Nephron (organoid): Measurements from ENCODE around the gene PACS1.

Experiments used
- H3K27ac Mint-ChIP-seq, 3 experiments: 2 replicates each; pipeline ENCODE4 v1.8.0; 2020; ENCODE audit warnings: mixed read lengths in 3 of 3, mild to moderate bottlenecking in 2 of 3, moderate library complexity in 1 of 3
- H3K27me3 Mint-ChIP-seq: 2 replicates; pipeline ENCODE4 v1.8.0; 2021; ENCODE audit warnings: low read depth, mild to moderate bottlenecking, moderate library complexity, mixed read lengths
- H3K36me3 Mint-ChIP-seq: 2 replicates; pipeline ENCODE4 v1.8.0; 2020; ENCODE audit warnings: low read depth, mixed read lengths
- H3K4me1 Mint-ChIP-seq: 2 replicates; pipeline ENCODE4 v1.8.0; 2020; ENCODE audit warnings: mixed read lengths
- H3K4me3 Mint-ChIP-seq, 3 experiments: 2 replicates each; pipeline ENCODE4 v1.8.0; 2020; ENCODE audit warnings: mild to moderate bottlenecking in 3 of 3, mixed read lengths in 3 of 3, moderate library complexity in 2 of 3
- H3K9me3 Mint-ChIP-seq: 2 replicates; pipeline ENCODE4 v1.8.0; 2020; ENCODE audit warnings: mixed read lengths
- CTCF ChIP-seq, 3 experiments: fragments of 200-600 bp; sonication (generic); IDR thresholded peaks; one replicate each; pipeline ENCODE4 v1.5.0; 2021; ENCODE audit warnings: antibody characterized with exemption in 3 of 3; ENCODE audit not compliant: unreplicated experiment in 3 of 3

The PACS1 gene

DNA sequence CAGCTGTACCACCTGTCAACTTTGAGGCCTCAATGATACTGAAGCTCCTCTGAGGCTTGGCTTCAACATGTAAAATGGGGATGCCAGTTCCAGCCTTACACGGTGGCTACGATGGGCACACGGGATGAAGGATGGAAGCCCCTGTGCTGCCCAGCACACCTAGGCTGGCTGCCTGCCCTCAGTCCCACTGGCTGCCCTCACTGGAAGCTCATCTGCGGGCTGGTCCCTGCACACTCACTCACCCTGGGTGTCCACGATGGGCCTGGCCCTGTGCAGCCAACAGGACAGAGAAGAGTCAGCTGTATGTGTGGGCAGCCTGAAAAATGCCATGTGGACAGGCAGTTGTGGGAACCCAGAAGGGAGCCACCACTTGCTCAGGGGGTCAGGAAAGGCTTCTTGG, 216.6 kb downstream of the PACS1 start:
- no peak for TF ChIP-seq CTCF (IDR thresholded peaks at IDR 0.05; ENCODE audit: unreplicated experiment in 3 of 3)
- peaks cover 26% of the 10 kb centered on the region for H3K27me3 Mint-ChIP-seq
- peak overlapping the region in 1 of 3 experiments; percentile 26 for H3K27ac Mint-ChIP-seq
- no peaks in the 10 kb centered on the region for H3K9me3 Mint-ChIP-seq
- no peaks in the 10 kb centered on the region for H3K36me3 Mint-ChIP-seq
- peak overlapping the region; percentile 85 to 87 (median 86) for H3K4me3 Mint-ChIP-seq
- H3K4me1 Mint-ChIP-seq, result peaks cover 20% of the 10 kb centered on the region

DNA sequence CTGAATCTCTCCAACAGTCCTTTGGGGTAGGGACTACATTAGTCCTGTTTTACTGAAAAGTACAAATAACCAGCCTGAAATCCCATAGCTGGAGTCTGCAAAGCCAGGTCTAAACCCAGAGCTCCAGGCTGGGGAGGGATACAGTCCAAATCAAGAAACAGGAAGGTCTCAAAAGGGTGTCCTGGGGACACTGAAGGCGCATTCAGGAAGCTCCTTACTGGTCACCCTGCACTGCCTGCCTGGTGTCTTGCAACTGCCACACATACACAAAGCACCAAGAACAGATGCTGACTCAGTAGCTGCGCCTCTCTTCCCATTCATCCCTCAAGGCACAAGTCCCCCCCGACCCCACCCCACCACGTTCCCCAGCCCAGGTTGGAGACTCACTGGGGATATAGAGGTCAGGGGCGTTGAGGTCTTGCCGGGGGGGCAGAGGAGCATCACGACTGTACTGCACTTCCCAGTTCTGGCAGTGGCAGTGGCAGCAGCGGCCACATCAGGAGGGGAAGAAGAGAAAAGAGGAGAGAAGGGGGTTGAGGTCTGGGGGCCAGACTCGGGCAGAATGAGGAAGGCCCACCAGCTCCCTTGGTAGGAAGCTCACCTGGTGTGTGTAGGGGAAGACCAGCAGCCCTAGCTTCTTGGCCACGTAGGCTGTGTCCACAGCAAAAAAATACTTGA, 217.3 kb downstream of the PACS1 start:
- Mint-ChIP-seq H3K4me3 (peak overlapping the region; percentile 85 to 87 (median 86)), H3K36me3 (no peaks in the 10 kb centered on the region), H3K9me3 (no peaks in the 10 kb centered on the region), H3K27ac (peak overlapping the region in 1 of 3 experiments; percentile 61), H3K4me1 (peaks cover 20% of the 10 kb centered on the region), H3K27me3 (peaks cover 27% of the 10 kb centered on the region)
- no peak for TF ChIP-seq CTCF (IDR thresholded peaks at IDR 0.05; ENCODE audit: unreplicated experiment in 3 of 3)

GRCh38 chr11:66287889-66288670, 218.0 kb downstream of the PACS1 start:
- peaks cover 34% of the 10 kb centered on the region for H3K27me3 Mint-ChIP-seq
- peak overlapping the region; percentile 86 to 98 (median 92) for H3K4me3 Mint-ChIP-seq

DNA sequence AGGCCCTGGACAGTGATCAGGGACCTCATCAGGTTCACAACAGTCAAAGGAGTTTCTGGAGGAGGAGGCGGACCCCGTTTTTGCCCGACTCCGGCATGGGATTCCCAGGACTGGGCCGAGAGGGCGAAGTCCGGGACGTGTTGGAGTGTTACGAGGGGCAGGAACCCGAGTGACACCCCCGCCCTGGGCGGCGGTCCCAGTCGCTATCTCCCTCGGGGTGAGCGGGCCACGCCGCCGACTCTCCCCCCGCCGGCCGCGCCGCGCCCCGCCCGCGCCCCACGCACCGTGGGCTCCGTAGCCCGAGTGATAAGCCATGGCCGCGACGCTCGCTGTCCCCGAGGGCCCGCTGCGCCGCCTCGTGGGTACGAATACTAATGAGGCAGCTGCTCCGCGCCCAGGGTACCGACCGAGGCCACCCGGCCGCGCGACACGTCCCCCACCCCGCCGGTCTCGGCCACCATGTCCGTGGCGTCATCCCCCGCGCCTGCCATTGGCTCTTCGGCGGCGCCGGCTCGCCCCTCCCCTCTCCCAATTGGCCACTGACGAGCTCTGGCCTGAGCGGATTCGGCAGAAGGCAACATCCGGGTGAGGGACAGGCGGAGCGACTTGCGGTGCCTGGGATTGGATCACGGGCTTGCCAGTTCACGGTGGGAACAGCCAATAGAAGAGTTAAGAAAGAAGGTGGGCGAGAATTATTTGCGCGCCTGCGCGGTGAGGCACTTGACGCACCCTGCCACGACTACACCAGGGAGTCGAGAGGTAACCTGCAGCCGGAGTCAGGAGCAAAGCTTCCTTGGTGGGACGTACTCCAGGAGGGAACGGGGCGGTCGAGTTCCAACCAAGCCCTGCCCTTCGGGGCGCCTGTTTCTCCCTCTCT, 218.8 kb downstream of the PACS1 start, which contains the start of gene YIF1A:
Gene YIF1A (minus strand): TSS at position 473 of the 877 bp plus-strand sequence. CDS start 158 bp downstream, at position 315.
- peak within 1 kb of the TSS; percentile 93 to 96 (median 94) for H3K27ac Mint-ChIP-seq
- peaks cover 20% of the 10 kb centered on the region for H3K4me1 Mint-ChIP-seq

More at GRCh38 chr11:66287889-66288670, 218.0 kb downstream of the PACS1 start:
- H3K4me1 Mint-ChIP-seq, result peaks cover 20% of the 10 kb centered on the region
- H3K27ac Mint-ChIP-seq, result peak overlapping the region; percentile 64 to 89 (median 87)
- no peak for TF ChIP-seq CTCF (IDR thresholded peaks at IDR 0.05; ENCODE audit: unreplicated experiment in 3 of 3)
- H3K9me3 Mint-ChIP-seq, result no peaks in the 10 kb centered on the region
- H3K36me3 Mint-ChIP-seq, result no peaks in the 10 kb centered on the region

More for the DNA sequence above, 218.8 kb downstream of the PACS1 start, which contains the start of gene YIF1A:
- Mint-ChIP-seq H3K27me3 (peaks cover 42% of the 10 kb centered on the region), H3K4me3 (peak within 1 kb of the TSS; percentile 86 to 98 (median 92)), H3K9me3 (no peaks in the 10 kb centered on the region), H3K36me3 (no peaks in the 10 kb centered on the region)
- TF ChIP-seq CTCF (IDR thresholded peaks at IDR 0.05; ENCODE audit: unreplicated experiment in 3 of 3), result no peak
